Measurements from ENCODE around the gene DNASE2B. TPM values are rescaled to one million over a fixed set of nuclear protein-coding genes. Genes with fewer than 3 reads are reported as not detected.

Gene DNASE2B
- total and polyA plus RNA-seq, 2 experiments from 2014 or later: not detected

GRCh38 chr1:84409888-84410287 lies 11.6 kb downstream of the DNASE2B start:
- ATAC-seq: no peak
- H3K4me1 ChIP-seq (ENCODE audit: insufficient read depth): no peaks in the 10 kb centered on the region
- H3K27me3 ChIP-seq (ENCODE audit: insufficient read depth): no peaks in the 10 kb centered on the region
- no peaks in the 10 kb centered on the region for H3K79me2 ChIP-seq (replicated peaks; ENCODE audit: insufficient read depth)
- H3K9me3 Mint-ChIP-seq: no peaks in the 10 kb centered on the region
- H3K27ac ChIP-seq (ENCODE audit: low read depth): no peak overlapping the region
- H3F3A ChIP-seq (replicated peaks; ENCODE audit: low read depth): no peaks in the 10 kb centered on the region
- no peaks in the 10 kb centered on the region for H3K36me3 ChIP-seq (ENCODE audit: insufficient read depth)
- no peaks in the 10 kb centered on the region for H3K9me2 ChIP-seq (ENCODE audit: insufficient read depth)
- H4K20me1 ChIP-seq (replicated peaks; ENCODE audit: insufficient read depth): no peaks in the 10 kb centered on the region
- no peaks in the 10 kb centered on the region for H3K4me1 Mint-ChIP-seq
- no peaks in the 10 kb centered on the region for H3K27me3 Mint-ChIP-seq (ENCODE audit: insufficient read depth, low read depth, poor library complexity)
- no peak overlapping the region for H3K4me3 Mint-ChIP-seq
- H3K27ac Mint-ChIP-seq: no peak overlapping the region
- H3K36me3 Mint-ChIP-seq (ENCODE audit: low read depth): no peaks in the 10 kb centered on the region
- H3K4me2 ChIP-seq: no peak overlapping the region
- no peak for DNase-seq (ENCODE audit: low spot score)
- no peak overlapping the region for H2AFZ ChIP-seq
- H3K4me3 ChIP-seq: no peak overlapping the region
- TF ChIP-seq ETS1 (IDR thresholded peaks at IDR 0.05) (no peak), ZNF331 (CRISPR knock-in tag; IDR thresholded peaks at IDR 0.05; ENCODE audit: low read depth) (no peak), CREB1 (CRISPR knock-in tag; IDR thresholded peaks at IDR 0.05; ENCODE audit: low read depth) (no peak), ZNF114 (CRISPR knock-in tag; IDR thresholded peaks at IDR 0.05) (no peak), NANOG (IDR thresholded peaks at IDR 0.05; ENCODE audit: borderline replicate concordance) (no peak), JUNB (IDR thresholded peaks at IDR 0.05; ENCODE audit: unreplicated experiment) (no peak)

- Mint-ChIP-seq H3K4me3 (no peak overlapping the region), H3K4me1 (no peaks in the 10 kb centered on the region), H3K27ac (no peak overlapping the region), H3K36me3 (ENCODE audit: low read depth) (no peaks in the 10 kb centered on the region), H3K27me3 (ENCODE audit: insufficient read depth, low read depth, poor library complexity) (no peaks in the 10 kb centered on the region), H3K9me3 (no peaks in the 10 kb centered on the region)
- no peaks in the 10 kb centered on the region for H3F3A ChIP-seq (replicated peaks; ENCODE audit: low read depth)
- no peak for ATAC-seq
- no peaks in the 10 kb centered on the region for H3K79me2 ChIP-seq (replicated peaks; ENCODE audit: insufficient read depth)
- H3K4me2 ChIP-seq: no peak overlapping the region
- H3K36me3 ChIP-seq (ENCODE audit: insufficient read depth): no peaks in the 10 kb centered on the region
- 0 out of 2 replicates have a peak overlapping the region, but pooled peaks have one; percentile 10 for H2AFZ ChIP-seq
- H4K20me1 ChIP-seq (replicated peaks; ENCODE audit: insufficient read depth): no peaks in the 10 kb centered on the region
- DNase-seq (ENCODE audit: low spot score): no peak
- H3K4me3 ChIP-seq: no peak overlapping the region
- H3K4me1 ChIP-seq (ENCODE audit: insufficient read depth): no peaks in the 10 kb centered on the region
- H3K9me2 ChIP-seq (ENCODE audit: insufficient read depth): no peaks in the 10 kb centered on the region
- no peak overlapping the region for H3K27ac ChIP-seq (ENCODE audit: low read depth)
- no peaks in the 10 kb centered on the region for H3K27me3 ChIP-seq (ENCODE audit: insufficient read depth)
- no peak for TF ChIP-seq ZNF331 (CRISPR knock-in tag; IDR thresholded peaks at IDR 0.05; ENCODE audit: low read depth)
- no peak for TF ChIP-seq CREB1 (CRISPR knock-in tag; IDR thresholded peaks at IDR 0.05; ENCODE audit: low read depth)
- no peak for TF ChIP-seq EZH2 (IDR thresholded peaks at IDR 0.05; ENCODE audit: low read depth, unreplicated experiment)
- TF ChIP-seq, protein P1, sequence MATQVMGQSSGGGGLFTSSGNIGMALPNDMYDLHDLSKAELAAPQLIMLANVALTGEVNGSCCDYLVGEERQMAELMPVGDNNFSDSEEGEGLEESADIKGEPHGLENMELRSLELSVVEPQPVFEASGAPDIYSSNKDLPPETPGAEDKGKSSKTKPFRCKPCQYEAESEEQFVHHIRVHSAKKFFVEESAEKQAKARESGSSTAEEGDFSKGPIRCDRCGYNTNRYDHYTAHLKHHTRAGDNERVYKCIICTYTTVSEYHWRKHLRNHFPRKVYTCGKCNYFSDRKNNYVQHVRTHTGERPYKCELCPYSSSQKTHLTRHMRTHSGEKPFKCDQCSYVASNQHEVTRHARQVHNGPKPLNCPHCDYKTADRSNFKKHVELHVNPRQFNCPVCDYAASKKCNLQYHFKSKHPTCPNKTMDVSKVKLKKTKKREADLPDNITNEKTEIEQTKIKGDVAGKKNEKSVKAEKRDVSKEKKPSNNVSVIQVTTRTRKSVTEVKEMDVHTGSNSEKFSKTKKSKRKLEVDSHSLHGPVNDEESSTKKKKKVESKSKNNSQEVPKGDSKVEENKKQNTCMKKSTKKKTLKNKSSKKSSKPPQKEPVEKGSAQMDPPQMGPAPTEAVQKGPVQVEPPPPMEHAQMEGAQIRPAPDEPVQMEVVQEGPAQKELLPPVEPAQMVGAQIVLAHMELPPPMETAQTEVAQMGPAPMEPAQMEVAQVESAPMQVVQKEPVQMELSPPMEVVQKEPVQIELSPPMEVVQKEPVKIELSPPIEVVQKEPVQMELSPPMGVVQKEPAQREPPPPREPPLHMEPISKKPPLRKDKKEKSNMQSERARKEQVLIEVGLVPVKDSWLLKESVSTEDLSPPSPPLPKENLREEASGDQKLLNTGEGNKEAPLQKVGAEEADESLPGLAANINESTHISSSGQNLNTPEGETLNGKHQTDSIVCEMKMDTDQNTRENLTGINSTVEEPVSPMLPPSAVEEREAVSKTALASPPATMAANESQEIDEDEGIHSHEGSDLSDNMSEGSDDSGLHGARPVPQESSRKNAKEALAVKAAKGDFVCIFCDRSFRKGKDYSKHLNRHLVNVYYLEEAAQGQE (IDR thresholded peaks at IDR 0.05; ENCODE audit: unreplicated experiment): no peak
- TF ChIP-seq, protein P2, sequence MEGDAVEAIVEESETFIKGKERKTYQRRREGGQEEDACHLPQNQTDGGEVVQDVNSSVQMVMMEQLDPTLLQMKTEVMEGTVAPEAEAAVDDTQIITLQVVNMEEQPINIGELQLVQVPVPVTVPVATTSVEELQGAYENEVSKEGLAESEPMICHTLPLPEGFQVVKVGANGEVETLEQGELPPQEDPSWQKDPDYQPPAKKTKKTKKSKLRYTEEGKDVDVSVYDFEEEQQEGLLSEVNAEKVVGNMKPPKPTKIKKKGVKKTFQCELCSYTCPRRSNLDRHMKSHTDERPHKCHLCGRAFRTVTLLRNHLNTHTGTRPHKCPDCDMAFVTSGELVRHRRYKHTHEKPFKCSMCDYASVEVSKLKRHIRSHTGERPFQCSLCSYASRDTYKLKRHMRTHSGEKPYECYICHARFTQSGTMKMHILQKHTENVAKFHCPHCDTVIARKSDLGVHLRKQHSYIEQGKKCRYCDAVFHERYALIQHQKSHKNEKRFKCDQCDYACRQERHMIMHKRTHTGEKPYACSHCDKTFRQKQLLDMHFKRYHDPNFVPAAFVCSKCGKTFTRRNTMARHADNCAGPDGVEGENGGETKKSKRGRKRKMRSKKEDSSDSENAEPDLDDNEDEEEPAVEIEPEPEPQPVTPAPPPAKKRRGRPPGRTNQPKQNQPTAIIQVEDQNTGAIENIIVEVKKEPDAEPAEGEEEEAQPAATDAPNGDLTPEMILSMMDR (conservative IDR thresholded peaks at IDR 0.05; ENCODE audit: low read depth in 2 of 2): no peak
- TF ChIP-seq ZNF114 (CRISPR knock-in tag; IDR thresholded peaks at IDR 0.05): no peak
- no peak for TF ChIP-seq ETS1 (IDR thresholded peaks at IDR 0.05)
- no peak for TF ChIP-seq EZH2phosphoT487 (IDR thresholded peaks at IDR 0.05; ENCODE audit: unreplicated experiment)
- TF ChIP-seq STAT1 (IDR thresholded peaks at IDR 0.05; ENCODE audit: unreplicated experiment): no peak
- TF ChIP-seq NANOG (IDR thresholded peaks at IDR 0.05; ENCODE audit: borderline replicate concordance): no peak
These were observed 12.2 kb downstream of the DNASE2B start for GRCh38 chr1:84410328-84411095.
